ENCODE results near the gene SMYD3.

SMYD3 gene

GRCh38 chr1:245932302-245932972 is 574.6 kb downstream of the SMYD3 start:
- no peak for DNase-seq

GRCh38 chr1:245931450-245931849 is 575.6 kb downstream of the SMYD3 start:
- no peak for DNase-seq

DNA sequence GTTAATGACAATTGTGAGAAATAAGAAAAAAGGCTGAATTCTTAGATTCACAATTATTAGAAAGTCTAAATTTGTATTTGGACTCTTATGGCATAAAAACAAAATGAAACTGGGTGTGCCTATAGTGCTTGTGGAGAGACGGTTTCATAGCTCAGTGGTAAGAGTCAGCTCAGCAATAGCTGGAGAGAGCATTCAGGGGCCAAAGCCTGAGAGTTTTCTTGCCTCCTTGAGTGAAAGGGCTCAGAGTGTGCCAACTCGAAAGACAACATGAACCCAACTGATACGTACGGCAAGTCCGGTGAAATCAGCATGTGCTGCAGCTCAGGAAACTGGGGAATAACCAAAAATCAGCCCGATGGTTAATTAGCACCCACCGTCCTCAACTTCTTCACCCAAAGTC is 577.9 kb downstream of the SMYD3 start:
- DNase-seq, result no peak

GRCh38 chr1:245926888-245927287 is 580.2 kb downstream of the SMYD3 start:
- no peak for DNase-seq

GRCh38 chr1:245923215-245923614 is 583.9 kb downstream of the SMYD3 start:
- no peak for DNase-seq

- DNase-seq, result no peak
Measured at GRCh38 chr1:245921417-245921816, 585.7 kb downstream of the SMYD3 start.

DNA sequence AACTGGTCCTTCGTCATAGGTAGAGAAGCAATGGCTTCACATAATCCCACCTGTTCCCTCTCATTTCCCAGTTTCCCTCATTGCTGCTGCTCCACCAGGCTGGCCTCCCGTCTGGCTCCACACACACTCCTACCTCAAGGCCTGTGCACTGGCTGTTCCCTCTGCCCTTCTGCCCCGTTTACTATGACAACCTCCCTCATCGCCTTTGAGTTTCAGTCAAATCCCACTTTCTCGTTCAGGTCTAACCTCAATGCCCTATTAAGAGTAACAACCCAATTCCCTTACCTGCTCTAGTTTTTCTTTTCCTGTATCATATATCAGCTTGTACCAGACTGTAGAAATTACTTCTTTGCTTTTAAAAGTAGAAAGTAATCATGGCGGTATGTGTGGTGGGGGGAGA is 589.7 kb downstream of the SMYD3 start:
- DNase-seq, result no peak

DNA sequence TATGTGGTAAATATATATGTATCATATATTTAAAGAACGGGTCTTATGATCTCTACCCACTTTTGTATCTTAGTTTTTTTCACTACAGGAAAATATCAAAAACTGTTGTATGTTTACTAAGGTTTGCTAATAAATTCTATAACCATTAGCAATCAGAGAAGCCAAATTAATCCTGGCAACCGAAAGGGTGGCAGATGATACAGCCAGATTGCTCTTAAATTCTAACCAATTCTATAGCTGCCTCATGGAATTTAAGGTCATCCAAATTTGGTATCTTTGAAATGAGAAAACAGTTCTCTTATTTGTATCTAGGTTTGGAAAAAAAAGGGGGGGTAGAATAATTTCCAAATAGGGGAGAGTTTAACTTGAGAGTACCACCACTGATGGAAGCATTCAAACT is 591.2 kb downstream of the SMYD3 start:
- no peak for DNase-seq

GRCh38 chr1:245915406-245915805 is 591.7 kb downstream of the SMYD3 start:
- no peak for DNase-seq

- DNase-seq, result no peak
Measured at GRCh38 chr1:245908543-245908942, 598.5 kb downstream of the SMYD3 start.

DNA sequence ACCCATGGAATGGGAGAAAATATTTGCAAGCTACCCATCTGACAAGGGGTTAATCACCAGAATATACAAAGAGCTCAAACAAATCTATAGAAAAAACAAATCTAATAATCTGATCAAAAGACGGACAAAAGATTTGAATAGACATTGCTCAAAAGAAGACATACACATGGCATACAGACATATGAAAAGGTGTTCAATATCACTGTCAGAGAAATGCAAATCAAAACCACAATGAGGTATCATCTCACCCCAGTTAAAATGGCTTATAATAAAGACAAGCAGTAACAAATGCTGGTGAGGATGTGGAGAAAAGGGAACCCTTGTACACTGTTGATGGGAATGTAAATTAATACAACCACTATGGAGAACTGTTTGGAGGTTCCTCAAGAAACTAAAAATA is 600.9 kb downstream of the SMYD3 start:
- DNase-seq, result no peak

DNA sequence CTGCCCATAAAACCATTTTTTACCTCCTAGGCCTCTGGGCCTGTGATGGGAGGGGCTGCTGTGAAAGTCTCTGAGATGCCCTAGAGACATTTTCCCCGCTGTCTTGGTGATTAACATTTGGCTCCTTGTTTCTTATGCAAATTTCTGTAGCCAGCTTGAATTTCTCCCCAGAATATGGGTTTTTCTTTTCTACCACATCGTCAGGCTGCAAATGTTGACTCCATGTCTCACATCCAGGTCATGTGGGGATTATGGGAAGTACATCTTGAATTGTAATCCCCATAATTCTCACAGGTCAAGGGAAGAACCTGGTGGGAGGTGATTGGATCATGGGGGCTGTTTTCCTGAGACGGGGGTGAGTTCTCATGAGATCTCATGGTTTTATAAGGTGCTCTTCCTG is 603.2 kb downstream of the SMYD3 start:
- DNase-seq, result no peak

DNA sequence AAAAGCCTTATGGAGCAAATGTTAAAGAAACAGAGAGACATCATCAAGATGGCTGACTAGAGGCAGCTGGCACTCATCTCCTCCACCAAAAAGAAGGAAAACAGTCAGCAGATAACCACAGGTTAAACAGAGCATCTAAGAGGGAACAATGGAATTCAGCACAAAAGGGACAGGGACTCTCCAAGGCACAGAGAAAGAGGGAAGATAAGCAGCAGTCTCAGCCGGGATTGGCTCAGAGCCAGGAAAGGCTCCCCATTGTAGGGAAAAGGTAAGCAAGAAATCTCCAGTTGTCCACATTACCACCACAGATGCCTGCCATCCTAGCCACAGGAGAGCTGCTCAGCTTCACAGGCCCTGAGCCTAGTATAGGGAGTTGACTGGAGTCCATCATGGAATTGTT is 605.5 kb downstream of the SMYD3 start:
- DNase-seq, result no peak

DNA sequence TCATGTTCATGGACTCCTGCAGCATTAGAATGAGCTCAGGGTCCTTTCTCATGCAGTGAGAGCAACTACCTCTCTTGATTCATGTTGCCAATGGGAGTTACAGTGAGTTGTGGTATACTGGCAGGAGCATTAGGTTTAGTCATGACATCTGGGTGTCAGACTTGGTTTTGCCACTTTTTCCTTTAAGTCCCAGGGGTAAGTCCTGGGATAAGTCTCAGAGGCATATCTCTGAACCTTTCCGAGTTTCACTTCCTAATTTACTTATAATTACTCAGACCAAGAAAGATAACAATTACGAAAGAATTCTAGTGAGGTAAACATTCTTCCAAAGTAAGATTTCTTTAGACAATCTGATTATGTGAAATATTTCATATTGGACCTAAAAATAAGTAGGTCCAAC is 606.0 kb downstream of the SMYD3 start:
- DNase-seq, result no peak

DNA sequence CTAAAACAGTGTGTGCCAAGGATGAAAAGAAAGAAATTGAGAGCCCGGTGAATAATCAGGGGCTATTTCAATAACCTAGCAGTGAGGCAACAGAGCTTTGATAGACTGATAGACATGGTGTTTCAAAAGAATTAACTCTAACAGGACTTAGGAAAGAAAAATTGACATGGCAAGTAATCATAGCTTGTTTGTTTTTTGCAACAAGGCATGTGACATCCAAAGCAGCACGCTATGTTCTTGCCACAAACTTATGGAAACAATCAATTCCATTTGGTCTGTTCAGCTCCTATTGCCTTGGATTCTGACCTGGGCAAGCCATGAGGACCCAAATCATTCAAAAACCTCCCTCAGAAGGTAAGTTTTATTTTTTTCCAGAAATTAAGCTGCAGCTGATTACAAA is 608.5 kb downstream of the SMYD3 start:
- no peak for DNase-seq

GRCh38 chr1:245896258-245896657 is 610.8 kb downstream of the SMYD3 start:
- DNase-seq, result no peak

- DNase-seq, result no peak
Measured at GRCh38 chr1:245895455-245895959, 611.6 kb downstream of the SMYD3 start.

DNA sequence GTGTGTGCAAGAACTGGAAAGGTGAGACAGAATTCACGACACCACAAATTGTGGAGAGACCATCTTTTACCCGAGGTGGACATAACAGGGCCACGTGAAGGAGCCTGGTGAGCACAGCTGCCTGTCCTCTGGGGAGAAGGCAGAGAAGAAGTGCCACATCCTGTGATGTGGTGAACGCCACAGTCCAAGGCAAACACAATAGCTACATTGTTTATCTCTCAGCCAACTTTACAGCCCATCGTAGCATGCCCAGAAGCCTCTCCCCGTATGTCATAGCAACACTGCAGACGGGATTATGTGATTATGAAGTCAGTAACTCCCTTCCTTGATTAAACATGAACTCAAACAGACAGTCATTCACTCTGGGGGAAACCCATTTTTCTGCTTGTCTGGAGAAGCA is 612.2 kb downstream of the SMYD3 start:
- DNase-seq, result no peak

GRCh38 chr1:245893025-245893424 is 614.1 kb downstream of the SMYD3 start:
- DNase-seq, result no peak

DNA sequence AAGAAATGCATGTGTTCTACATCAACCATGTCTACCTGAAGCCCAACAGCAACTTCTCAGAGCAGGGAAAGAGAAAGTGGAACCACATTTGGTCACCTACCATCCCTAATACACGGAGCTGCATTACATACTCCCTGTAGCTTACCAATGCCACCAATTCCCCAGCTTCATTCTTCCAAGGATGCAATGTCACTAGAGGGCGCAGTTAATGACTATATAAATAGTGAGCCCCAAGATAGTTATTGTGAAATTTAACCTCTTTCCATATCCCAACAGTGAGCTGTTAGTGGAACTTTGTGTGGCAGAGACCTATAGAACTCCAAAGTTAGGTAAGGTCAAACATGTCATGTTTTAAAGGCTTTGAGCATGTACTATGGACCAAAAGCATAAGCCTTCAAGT is 618.3 kb downstream of the SMYD3 start:
- DNase-seq, result no peak

DNA sequence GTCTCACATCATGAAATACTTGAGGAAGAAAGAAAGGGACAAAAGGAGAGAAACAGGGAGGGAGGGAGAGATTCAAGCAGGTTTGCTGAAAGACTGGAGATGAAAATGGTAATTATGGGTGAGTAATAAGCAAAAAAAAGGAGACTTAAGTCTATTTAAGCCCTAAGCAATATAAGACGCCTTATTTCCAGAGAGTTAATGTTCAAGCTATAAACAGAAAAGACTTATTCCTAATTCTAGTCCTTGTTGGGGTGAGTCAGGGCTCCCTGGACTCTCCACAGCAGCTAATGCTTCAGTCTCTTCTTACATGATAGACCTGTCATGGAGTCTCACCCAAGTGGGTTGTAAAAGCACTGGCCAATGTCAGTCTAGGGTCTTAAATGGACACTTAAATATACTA is 619.2 kb downstream of the SMYD3 start:
- DNase-seq, result no peak

DNA sequence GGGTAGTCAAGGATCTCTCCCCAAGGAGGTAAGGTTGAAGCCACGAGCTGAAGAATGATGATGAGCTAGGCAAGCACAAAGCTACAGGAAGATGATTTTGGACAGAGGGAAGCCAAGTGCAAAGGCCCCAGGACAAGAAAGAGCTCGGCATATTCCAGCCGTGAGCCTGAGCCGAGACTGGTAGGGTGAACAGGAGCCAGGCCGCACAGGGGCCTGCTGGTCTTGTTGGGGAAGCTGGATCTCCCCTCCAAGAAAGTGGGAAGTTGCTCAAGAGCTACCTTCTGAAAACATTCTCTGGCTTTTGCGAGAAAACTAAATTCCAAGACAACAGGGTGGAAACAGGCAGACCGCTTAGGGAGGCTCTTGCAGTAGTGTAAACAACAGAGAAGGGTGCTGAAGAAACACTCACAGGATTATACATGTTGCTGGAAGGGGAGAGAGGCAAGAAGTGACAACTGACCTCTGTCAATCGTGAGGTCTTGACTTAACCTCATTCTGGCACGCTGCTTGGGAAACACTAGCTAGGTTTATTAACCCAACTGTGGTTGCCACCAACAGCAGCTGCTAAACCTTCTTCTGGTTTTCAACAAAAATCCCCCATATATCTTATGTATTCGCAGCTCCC is 625.2 kb downstream of the SMYD3 start:
- DNase-seq, result no peak

DNA sequence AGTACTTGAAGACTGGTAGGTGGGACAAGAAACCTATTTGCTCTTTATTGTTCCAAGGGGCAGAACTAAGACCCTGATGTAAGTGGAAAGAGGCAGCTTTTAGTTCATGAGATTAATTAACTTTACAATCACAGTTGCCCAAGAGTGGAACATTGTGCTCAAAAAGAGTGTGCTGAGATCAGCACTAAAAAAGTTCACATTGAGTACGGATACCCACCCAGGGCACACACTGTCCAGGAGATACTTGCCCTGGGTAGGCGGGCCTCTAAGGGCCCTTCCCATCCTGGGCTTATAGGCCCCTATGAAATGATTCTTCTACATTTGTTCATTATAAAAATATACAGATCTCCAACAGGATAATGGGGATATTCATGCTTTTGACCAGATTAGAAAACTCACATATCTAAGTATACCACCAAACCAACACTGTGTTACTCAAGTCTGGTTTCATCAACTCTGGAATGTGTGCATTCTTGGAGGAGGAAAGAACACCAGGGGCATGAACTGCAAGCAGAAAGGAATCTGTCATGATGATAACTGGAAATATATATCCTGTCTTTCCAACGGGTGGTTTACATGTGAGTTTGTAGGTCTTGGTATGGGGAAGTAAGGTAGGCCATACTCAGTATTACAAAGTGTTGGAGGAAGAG is 626.2 kb downstream of the SMYD3 start:
- DNase-seq, result no peak

GRCh38 chr1:245879091-245879490 is 628.0 kb downstream of the SMYD3 start:
- no peak for DNase-seq

Data from NCI-H2227 treated with DMSO at 0.1 percent for 48 hours (cell line).